ENCODE data around the gene GLYR1. TPM values are rescaled to one million over a fixed set of nuclear protein-coding genes. Genes with fewer than 3 reads are reported as not detected.

The GLYR1 gene
- total RNA-seq, 1 donor = 39.6 TPM

DNA sequence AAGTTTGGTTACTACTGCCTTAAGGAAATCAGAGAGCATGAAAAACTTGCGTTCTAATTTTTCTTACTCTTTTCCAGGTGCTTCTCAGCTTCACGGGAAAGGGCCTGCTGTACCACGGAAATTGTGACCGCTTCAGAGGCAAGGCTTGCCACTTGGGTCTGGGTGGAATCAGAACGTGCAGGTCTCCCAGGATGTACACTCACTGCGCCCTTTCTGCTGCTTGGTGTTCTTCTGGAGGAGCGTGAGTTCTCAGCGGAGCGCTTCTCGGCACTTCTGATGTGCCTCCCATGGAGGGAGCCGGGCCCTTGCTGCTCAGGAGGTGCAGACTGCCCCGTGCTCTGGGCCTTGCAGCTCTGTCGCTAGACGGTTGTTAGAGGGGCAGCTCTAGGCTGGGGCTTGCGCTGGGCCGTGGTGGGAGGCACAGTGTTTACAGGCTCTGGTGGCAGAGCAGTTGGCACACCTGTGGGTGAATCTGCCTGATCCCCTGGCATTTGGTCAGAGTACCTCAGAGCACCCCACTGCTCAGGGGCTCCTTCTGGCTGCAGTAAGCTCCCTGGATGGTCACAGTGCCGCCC, 33.0 kb upstream of the GLYR1 start:
- DNase-seq (ENCODE audit: low read depth in 2 of 3, low spot score in 2 of 3) = no peak

DNA sequence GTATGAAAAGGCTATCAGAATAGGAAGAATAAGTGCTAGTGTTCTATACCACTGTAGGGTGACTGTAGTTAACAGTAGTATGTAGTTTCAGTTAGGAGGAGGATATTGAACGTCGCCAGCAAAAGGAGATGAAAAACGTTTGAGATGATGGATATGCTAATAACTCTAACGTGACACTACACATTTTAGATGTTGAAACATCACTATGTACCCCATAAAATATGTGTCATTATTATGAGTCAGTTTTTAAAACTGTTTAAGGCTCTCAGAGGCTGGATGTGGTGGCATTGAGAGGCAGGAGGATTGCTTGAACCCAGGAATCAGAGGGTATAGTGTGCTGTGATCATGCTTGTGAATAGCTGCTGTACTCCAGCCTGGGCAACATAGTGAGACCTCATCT, 32.0 kb upstream of the GLYR1 start:
- DNase-seq (ENCODE audit: low read depth in 2 of 3, low spot score in 2 of 3) = no peak

DNA sequence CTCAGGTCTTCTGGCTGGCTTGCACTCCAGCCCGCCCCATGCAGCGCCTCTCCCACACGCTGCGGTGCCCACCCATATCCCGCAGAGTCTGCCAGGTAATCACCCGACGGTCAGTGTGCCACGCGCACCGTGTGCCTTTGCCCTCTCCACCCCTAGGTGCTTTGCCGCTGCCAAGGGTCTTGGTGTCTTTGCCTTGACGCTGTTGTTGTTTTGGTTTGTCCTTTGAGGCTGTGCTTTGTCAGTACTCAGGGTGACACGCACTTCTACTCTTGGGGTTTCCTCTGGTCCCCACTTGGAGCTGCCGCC, 30.2 kb upstream of the GLYR1 start:
- DNase-seq (ENCODE audit: low read depth in 2 of 3, low spot score in 2 of 3) = no peak

DNA sequence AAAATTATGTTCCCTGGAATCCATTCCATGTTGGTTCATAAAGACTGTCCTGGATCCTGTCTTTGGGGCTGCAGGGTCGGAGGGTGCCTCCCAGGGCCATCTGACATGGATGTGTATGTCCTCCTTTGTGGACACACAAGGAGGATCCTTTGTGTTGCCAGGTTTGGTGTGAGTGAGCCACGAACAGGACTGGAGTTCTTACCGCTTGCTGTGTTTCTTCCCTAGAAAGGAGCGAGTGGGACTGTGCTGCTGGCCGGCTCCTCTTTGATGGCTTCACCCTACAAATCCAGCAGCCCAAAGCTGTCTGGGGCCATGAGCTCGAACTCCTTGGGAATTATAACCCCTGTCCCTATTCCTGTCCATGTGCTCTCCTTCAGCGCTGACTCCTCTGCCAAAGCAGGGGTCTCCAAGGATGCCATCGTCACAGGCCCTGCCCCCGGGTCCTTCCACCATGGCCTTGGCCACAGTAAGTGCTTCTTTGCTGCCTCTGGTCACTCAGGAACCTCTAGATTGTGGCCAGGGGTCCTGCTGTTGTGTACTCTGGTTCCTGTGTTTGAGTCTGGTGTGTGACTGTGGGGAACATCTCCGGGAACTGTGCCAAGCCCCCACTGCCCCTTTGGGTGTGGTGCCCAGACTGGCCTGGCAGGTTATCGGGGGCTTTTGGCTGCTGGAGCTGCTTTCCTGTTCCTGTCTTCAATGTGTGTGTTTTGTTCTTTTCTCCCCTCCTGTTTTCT, 29.7 kb upstream of the GLYR1 start:
- no peak for DNase-seq (ENCODE audit: low read depth in 2 of 3, low spot score in 2 of 3)

DNA sequence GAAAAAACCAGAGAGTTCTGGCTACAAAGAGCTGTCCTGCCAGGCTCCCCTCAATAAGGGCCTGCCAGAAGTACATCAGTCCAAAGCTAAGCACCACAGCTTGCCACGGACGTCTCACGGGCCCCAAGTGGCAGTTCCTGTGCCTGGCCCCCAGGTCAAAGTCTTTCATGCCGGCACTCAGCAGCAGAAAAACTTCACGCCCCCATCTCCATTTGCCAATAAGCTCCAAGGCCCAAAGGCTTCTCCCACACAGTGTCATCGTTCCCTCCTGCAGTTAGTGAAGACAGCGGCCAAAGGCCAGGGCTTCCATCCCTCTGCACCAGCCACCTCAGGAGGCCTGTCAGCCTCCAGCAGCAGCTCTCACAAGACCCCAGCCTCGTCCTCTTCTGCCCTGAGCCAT, 27.6 kb upstream of the GLYR1 start:
- no peak for DNase-seq (ENCODE audit: low read depth in 2 of 3, low spot score in 2 of 3)

DNA sequence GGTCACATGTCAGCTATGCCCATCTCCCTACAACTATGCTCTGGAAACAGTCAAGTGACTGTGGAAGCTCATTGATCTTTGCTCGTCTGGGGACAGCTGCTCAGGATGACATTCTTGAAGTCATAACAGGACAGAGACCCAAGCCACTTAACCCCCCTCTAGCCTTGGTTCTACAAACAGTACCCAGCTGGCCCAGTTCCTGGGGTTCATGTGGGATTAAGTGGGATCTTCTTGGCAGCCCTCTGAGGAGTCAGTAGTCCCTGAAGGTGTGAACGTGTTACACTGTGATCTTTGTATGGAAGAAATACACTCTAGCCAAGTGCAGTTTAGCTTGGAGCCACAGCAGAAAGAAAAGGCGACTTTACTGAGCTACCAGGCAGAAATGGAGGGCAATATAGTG, 26.0 kb upstream of the GLYR1 start:
- DNase-seq (ENCODE audit: low read depth in 2 of 3, low spot score in 2 of 3) = no peak

DNA sequence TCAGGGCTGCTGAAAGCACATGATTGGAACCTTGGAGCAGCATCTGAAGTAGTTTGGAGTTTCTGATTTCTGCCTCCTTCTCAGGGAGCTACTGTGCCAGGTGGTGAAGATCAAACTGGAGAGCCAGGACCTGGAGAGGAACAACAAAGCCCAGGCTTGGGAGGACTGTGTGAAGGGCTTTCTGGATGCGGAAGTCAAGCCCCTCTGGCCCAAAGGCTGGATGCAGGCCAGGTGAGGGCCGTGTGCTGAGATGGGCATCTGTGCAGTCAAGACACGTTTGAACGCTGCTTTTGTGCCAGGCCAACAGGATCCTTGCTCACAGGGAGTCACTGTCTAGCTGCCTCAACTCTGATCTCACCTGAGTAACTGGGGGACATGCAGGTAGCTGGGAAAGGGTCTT, 24.0 kb upstream of the GLYR1 start:
- no peak for DNase-seq (ENCODE audit: low read depth in 2 of 3, low spot score in 2 of 3)

DNA sequence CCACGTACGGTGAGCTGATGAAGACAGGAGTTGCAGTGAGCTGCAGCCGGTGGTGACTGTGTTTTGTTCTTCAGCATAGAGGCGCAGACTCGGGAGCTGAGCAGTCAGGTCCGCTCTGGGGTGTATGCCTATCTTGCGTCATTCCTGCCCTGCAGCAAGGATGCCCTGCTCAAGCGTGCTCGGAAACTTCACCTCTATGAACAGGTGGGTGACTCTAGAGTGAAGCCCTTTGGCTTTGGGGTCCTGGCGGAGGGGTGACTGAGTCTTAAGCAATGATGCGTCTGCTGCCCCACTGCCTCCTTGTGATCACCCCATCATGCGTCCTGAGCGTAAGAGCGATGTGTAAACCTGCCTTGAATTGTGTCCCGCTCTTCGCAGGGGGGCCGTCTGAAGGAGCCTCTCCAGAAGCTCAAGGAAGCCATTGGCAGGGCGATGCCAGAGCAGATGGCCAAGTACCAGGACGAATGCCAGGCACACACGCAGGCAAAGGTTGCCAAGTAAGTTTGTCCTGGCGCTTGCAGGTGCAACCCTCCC, 23.1 kb upstream of the GLYR1 start:
- no peak for DNase-seq (ENCODE audit: low read depth in 2 of 3, low spot score in 2 of 3)

DNA sequence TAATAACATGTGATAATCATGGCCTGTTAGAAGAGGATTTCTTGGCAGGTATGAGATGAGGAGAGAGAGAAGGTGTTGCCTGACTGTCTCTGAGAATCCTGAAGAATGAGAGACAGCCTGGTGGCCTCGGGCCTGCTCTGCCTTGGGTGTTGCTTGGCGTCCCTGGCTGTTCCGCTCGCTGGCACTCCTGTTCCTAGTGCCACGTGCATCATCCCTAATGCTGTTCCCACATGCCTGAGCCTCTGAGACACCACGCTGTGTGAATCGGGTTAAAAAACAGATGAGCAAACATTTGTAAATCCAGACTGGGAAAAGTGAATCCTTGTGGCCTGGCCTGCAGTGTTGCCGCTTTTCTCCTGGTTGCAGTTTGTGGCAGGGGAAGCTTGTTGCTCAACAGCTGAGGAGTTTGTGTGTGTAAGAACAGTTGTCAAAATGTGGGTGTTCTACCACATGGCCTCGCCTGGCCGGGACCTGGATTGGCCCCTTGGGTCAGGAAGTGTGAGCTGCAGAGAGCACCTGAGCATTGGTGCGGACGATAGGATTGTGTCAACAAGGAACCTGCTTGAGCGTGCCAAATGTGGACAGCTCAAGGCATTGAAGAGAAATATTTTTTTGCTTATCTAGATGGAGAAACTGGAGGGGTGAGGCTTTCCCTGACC, 22.2 kb upstream of the GLYR1 start:
- DNase-seq (ENCODE audit: low read depth in 2 of 3, low spot score in 2 of 3) = no peak

DNA sequence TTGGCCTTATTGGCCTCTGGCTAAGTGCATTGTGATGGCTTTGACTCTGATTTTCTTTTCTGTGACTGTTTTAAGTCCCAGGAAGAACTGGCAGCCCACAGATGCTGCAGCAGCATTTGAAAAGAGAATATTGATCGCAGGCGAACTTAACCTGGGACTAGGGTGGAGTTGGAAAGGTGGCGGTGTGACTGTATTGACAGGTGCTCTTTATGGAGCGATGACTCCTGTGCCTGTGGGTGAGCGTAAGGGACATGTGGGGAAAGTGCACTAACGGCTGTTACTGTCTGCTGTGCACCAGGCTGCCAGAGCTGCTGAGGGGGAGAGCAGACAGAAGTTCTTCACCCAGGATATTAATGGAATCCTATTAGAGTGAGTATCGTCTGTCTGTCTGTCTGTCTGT, 21.4 kb upstream of the GLYR1 start:
- DNase-seq (ENCODE audit: low read depth in 2 of 3, low spot score in 2 of 3) = no peak

DNA sequence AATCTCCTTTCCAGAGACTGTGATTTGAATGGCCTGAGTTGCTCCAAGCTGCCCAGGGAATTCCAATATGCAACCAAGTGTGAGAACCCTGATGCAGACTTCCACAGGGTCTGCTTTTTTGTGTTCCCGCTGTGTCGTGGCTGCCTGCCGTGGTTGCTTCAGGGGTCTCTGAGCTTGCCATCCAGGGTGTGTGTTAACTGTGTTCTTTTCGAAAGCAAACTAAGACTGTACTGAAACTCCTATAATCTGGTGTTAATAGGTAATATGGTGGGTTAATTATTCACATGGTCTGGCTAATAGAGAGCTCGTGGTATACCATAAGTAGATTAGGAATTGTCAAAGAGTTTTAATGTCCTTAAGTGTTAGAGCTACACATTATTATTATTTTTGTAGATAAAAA, 20.9 kb upstream of the GLYR1 start:
- no peak for DNase-seq (ENCODE audit: low read depth in 2 of 3, low spot score in 2 of 3)

DNA sequence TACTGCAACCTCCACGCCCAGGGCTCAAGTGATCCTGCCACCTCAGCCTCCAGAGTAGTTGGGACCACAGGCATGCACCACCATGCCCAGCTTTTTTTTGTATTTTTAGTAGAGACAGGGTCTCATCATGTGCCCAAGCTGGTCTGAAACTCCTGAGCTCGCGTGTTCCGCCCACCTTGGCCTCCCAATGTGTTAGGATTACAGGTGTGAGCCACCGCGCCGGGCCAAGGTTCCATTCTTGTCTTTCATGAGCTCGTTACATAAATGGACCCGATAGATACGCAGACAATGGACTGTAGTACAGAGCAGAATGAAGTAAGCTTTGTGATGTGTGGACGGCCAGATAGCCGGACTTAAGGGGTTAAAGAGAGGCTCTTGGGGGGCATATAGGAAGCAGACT, 19.5 kb upstream of the GLYR1 start:
- no peak for DNase-seq (ENCODE audit: low read depth in 2 of 3, low spot score in 2 of 3)

DNA sequence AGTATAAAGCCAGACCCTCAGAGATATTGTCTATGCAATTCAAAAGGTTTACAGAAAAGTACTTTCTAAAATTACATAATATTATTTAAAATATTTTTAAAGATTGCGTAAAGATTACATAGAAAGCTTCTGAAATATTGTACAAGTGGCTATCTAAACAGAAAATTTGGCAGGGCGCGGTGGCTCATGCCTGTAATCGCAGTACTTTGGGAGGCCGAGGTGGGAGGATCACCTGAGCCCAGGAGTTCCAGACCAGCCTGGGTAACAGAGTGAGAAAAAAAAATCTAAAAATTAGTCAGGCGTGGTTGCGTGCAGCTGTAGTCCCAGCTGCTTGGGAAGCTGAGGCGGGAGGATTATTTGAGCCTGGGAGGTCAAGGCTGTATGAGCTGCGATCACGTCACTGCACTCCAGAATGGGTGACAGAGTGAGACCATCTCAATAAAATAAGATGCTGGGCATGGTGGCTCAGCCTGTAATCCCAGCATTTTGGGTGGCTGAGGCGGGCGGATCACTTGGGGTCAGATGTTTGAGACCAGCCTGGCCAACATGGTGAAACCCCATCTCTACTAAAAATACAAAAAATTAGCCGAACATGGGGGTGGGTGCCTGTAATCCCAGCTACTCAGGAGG, 18.3 kb upstream of the GLYR1 start:
- no peak for DNase-seq (ENCODE audit: low read depth in 2 of 3, low spot score in 2 of 3)

DNA sequence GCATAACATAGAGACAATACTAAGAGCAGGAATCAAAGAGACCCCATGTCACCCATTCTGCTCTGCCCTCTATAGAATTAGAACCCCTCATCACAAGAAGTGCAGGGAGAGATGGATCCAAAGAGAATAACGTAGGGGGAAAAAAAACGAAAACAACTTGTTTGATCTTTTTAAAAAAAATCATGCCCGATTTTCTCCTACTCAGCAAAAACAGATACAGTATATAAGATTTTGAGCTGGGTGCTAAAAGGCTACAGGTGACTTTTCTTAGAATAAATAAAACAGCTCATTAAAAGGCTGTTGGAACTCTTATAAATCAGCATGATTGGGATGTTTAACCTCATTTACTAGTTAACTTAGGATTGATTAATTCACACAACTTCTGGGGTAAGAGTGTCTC, 17.6 kb upstream of the GLYR1 start:
- DNase-seq (ENCODE audit: low read depth in 2 of 3, low spot score in 2 of 3) = no peak

DNA sequence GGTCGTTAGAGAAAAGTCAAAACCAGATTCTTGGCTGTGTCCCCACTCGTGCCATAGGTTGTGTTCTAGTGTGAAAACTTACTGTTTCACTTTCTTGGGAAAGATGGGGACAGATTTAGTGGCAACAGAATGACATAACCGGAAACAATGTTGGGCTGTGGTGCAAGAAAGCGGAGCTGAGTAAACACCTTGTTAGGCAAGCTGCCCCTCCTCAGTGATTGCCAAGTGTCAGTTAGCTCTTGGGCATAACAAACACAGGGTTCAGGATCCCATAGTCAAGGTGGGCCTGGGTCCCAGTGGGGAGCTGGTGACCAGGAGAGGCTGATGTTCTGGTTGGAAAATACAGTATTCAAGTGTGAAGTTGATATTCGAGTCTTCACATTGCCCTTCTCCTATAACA, 15.6 kb upstream of the GLYR1 start:
- DNase-seq (ENCODE audit: low read depth in 2 of 3, low spot score in 2 of 3) = no peak

DNA sequence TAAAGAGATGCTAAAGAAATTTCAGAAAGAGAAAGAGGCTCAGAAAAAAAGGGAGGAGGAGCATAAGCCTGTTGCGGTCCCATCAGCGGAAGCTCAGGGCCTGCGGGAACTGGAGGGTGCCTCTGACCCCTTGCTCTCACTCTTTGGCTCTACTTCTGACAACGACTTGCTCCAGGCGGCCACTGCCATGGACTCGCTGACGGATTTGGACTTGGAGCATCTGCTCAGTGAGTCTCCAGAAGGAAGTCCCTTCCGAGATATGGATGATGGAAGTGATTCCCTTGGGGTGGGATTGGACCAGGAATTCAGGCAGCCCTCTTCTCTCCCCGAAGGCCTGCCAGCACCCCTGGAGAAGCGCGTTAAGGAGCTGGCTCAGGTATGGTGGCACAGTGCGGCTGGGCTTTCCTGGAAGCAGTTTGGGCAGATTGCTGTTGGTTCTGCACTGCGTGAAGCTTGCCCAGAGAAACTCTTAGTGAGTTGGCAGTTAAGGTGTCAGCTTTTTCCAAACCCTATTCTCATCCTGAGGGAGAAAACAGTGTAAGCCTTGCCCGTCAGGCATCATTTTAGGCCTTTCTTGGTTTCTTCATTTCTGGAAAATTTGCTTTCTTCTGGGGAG, 13.7 kb upstream of the GLYR1 start:
- DNase-seq (ENCODE audit: low read depth in 2 of 3, low spot score in 2 of 3) = no peak

DNA sequence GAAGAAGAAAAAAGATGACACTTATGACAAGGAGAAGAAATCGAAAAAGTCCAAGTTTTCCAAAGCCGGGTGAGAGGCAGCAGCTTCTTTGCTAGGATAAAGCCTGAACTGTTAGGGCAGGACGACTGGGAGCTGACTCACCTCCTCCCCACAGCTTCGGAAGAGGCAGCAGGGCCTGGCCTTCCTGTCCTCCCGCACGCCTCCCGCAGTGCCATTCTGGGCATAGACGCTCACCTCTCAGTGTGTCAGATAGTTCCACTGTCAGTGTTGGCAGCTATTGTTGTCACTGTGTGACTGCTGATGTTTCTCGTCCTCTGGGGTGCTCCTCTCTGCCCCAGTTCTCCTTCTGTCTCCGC, 12.8 kb upstream of the GLYR1 start:
- no peak for DNase-seq (ENCODE audit: low read depth in 2 of 3, low spot score in 2 of 3)

DNA sequence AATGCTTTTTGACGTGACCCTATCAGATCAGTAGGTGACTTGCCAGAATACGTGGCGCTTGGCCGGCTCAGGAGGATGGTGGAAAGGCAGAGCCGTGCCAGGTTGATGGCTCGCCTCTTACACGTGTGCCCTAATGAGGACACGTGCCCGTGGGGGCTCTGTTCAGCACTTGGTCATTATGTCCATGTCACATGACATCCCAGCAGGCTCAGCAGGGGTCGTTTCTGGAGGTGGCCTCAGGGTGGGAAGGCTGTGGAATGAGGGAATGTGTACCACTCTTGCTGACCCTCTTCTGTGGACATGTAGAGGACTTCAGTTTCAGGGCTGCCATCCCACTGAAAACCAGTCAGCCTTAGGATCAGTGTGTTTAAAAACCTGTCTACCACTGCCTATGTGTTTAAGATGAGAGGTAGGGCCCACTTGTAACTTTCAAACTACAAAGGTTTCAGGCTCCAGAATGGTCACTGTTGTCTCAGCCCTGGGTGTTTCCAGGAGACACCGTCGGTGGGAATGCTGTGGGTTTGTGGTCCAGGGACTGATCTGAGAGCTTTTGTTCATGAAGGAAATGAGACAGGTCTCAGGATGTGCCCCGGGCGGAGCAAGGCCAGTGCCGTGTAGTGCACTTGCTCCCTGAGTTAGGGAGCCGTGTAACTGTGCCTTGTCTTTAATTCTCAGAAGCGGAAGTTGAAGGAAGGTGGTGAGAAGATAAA, 12.3 kb upstream of the GLYR1 start:
- DNase-seq (ENCODE audit: low read depth in 2 of 3, low spot score in 2 of 3) = no peak

DNA sequence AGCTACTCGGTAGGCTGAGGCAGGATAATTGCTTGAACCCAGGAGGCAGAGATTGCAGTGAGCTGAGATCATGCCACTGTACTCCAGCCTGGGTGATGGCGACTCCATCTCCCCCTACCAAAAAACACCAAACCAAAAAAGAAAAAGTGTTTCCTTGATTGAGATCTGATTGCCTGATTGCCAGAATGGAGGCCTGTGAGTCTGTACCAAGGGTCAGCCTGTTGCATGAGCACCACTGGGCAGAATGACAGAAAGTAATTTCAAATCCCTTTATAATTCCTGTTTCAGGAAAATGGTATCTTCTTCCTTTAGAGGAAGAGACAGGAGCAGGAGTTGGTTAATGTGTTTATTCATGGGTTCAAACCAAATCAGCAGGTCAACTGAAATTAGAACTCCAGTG, 8.7 kb upstream of the GLYR1 start:
- DNase-seq (ENCODE audit: low read depth in 2 of 3, low spot score in 2 of 3) = no peak

DNA sequence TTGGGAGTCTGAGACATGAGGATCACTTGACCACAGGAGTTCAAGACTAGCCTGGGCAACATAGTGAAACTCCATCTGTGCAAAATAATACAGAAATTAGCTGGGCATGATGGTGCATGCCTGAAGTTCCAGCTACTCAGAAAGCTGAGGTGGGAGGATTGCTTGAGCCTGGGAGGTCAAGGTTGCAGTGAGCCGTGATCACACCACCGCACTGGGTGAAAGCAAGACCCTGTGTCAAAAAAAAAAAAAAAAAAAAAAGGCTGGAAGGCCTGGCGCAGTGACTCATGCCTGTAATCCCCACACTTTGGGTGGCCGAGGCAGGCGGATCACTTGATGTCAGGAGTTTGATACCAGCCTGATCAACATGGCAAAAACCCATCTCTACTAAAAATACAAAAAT, 8.3 kb upstream of the GLYR1 start:
- DNase-seq (ENCODE audit: low read depth in 2 of 3, low spot score in 2 of 3) = no peak
